ENCODE results near the gene MN1.

The MN1 gene

GRCh38 chr22:27760474-27760873 is 41.1 kb downstream of the MN1 start:
- Histone ChIP-seq H3K4me3 (ENCODE audit: low read length) (no peak overlapping the region), H3F3A (ENCODE audit: control insufficient read depth, insufficient read depth) (no peaks in the 10 kb centered on the region), H3K4me1 (ENCODE audit: control insufficient read depth, low read length) (no peaks in the 10 kb centered on the region), H3K36me3 (ENCODE audit: control insufficient read depth, low read length) (no peaks in the 10 kb centered on the region), H3K9me2 (replicated peaks; ENCODE audit: control insufficient read depth, low read length) (no peaks in the 10 kb centered on the region), H3K27me3 (ENCODE audit: control insufficient read depth, low read length) (no peaks in the 10 kb centered on the region), H3K79me2 (ENCODE audit: control insufficient read depth, low read length) (no peaks in the 10 kb centered on the region), H3K4me2 (ENCODE audit: low read length) (no peak overlapping the region), H3K27ac (ENCODE audit: low read depth, low read length) (no peak overlapping the region), H3K9me3 (ENCODE audit: control insufficient read depth, insufficient read depth, low read length) (no peaks in the 10 kb centered on the region), H4K20me1 (ENCODE audit: control insufficient read depth, insufficient read depth, low read depth, low read length) (no peaks in the 10 kb centered on the region)
- TF ChIP-seq CTCF (IDR thresholded peaks at IDR 0.05; ENCODE audit: low read depth, low read length, poor library complexity, severe bottlenecking) (no peak), EZH2phosphoT487 (IDR thresholded peaks at IDR 0.05; ENCODE audit: borderline replicate concordance, low read length) (no peak)

GRCh38 chr22:27757928-27758525 is 43.5 kb downstream of the MN1 start:
- Histone ChIP-seq H3K4me3 (ENCODE audit: low read length) (no peak overlapping the region), H3K4me2 (ENCODE audit: low read length) (no peak overlapping the region), H3K79me2 (ENCODE audit: control insufficient read depth, low read length) (no peaks in the 10 kb centered on the region), H3K9me3 (ENCODE audit: control insufficient read depth, insufficient read depth, low read length) (no peaks in the 10 kb centered on the region), H4K20me1 (ENCODE audit: control insufficient read depth, insufficient read depth, low read depth, low read length) (no peaks in the 10 kb centered on the region), H3K36me3 (ENCODE audit: control insufficient read depth, low read length) (no peaks in the 10 kb centered on the region), H3K27me3 (ENCODE audit: control insufficient read depth, low read length) (no peaks in the 10 kb centered on the region), H3K4me1 (ENCODE audit: control insufficient read depth, low read length) (no peaks in the 10 kb centered on the region), H3K9me2 (replicated peaks; ENCODE audit: control insufficient read depth, low read length) (no peaks in the 10 kb centered on the region), H3K27ac (ENCODE audit: low read depth, low read length) (no peak overlapping the region), H3F3A (ENCODE audit: control insufficient read depth, insufficient read depth) (no peaks in the 10 kb centered on the region)
- no peak for TF ChIP-seq EZH2phosphoT487 (IDR thresholded peaks at IDR 0.05; ENCODE audit: borderline replicate concordance, low read length)
- no peak for TF ChIP-seq CTCF (IDR thresholded peaks at IDR 0.05; ENCODE audit: low read depth, low read length, poor library complexity, severe bottlenecking)

DNA sequence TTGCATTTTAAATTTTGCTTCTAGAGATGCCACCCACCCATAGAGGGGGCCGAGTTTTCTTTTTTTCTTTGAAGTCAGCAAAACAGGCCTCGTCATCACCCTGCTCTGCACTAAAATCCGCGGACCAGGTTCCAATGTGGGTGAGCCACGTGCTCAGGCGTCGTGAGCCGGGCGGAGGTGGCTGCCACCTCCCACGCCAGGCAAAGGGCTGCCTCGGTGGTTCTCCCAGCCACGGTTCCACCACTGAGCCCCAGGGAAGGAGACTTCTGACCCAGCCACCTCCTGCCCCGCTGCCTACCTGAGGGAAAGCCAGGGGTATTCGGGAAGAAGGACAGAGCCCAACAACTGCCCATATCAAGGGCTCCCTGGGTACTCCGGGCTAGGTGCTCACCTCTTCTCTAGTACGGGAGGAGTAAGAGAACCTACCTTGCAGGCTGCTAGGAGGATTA is 45.3 kb downstream of the MN1 start:
- H3K9me3 ChIP-seq (ENCODE audit: control insufficient read depth, insufficient read depth, low read length), result no peaks in the 10 kb centered on the region
- no peaks in the 10 kb centered on the region for H3F3A ChIP-seq (ENCODE audit: control insufficient read depth, insufficient read depth)
- no peaks in the 10 kb centered on the region for H3K27me3 ChIP-seq (ENCODE audit: control insufficient read depth, low read length)
- H3K4me3 ChIP-seq (ENCODE audit: low read length), result no peak overlapping the region
- H3K4me2 ChIP-seq (ENCODE audit: low read length), result no peak overlapping the region
- no peaks in the 10 kb centered on the region for H4K20me1 ChIP-seq (ENCODE audit: control insufficient read depth, insufficient read depth, low read depth, low read length)
- H3K9me2 ChIP-seq (replicated peaks; ENCODE audit: control insufficient read depth, low read length), result no peaks in the 10 kb centered on the region
- H3K36me3 ChIP-seq (ENCODE audit: control insufficient read depth, low read length), result no peaks in the 10 kb centered on the region
- H3K27ac ChIP-seq (ENCODE audit: low read depth, low read length), result no peak overlapping the region
- H3K4me1 ChIP-seq (ENCODE audit: control insufficient read depth, low read length), result no peaks in the 10 kb centered on the region
- no peak for TF ChIP-seq EZH2phosphoT487 (IDR thresholded peaks at IDR 0.05; ENCODE audit: borderline replicate concordance, low read length)
- TF ChIP-seq CTCF (IDR thresholded peaks at IDR 0.05; ENCODE audit: low read depth, low read length, poor library complexity, severe bottlenecking), result no peak
- no peaks in the 10 kb centered on the region for H3K79me2 ChIP-seq (ENCODE audit: control insufficient read depth, low read length)

Measured in DOHH2 (cell line).